Measurements from ENCODE around the gene TAGLN3.
A peak's percentile ranks its signal among the peaks of the same experiment; 100 is the strongest.
"Not testable (repeated sequence)": the region's sequence is repeated elsewhere in the genome, so short reads cannot be mapped to it uniquely, and the experiment has no call there.

Gene TAGLN3

GRCh38 chr3:112007633-112008032, 8.9 kb downstream of the TAGLN3 start:
- no peak for DNase-seq (ENCODE audit: low read depth in 1 of 2, low spot score in 1 of 2)

GRCh38 chr3:112009670-112010069, 10.9 kb downstream of the TAGLN3 start:
- DNase-seq (ENCODE audit: low read depth in 1 of 2, low spot score in 1 of 2): no peak

- no peak for DNase-seq (ENCODE audit: low read depth in 1 of 2, low spot score in 1 of 2)
Measured at GRCh38 chr3:112010636-112011035, 11.9 kb downstream of the TAGLN3 start.

GRCh38 chr3:112011376-112011940, 12.7 kb downstream of the TAGLN3 start:
- no peak for DNase-seq (ENCODE audit: low read depth in 1 of 2, low spot score in 1 of 2)

- DNase-seq (ENCODE audit: low read depth in 1 of 2, low spot score in 1 of 2): no peak
Measured at GRCh38 chr3:112012205-112012992, 13.7 kb downstream of the TAGLN3 start.

DNA sequence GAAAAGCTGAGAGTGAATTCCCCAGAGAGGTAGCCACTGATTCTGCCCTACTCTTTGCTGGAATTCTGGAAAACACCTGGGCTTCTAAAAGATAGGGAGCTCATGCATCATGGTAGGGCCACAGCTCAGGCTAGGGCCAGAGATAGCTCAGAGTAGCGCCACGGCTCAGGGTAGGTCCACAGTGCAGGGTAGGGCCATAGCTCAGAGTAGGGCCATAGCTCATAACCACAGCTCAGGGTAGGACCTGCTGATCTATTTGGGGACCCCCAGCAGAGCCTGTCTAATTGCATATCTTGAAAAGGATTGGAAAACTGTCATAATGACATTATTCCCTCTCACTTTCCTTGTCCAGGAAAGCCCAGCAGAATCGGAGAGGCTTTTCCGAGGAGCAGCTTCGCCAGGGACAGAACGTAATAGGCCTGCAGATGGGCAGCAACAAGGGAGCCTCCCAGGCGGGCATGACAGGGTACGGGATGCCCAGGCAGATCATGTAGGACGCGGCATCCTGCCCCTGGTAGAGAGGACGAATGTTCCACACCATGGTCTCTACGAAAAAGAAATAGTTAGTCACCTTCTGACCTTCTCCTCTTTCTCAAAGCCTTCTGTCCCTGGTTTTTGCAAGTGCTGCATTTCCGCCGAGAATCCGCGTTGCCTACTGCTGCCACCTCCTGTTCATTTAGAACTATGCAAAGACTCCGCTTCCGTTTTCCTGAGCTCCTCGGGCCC, 14.5 kb downstream of the TAGLN3 start:
- peak; percentile 32 to 70 for DNase-seq (ENCODE audit: low read depth in 1 of 2, low spot score in 1 of 2)

GRCh38 chr3:112013784-112014143, 15.0 kb downstream of the TAGLN3 start:
- no peak for DNase-seq (ENCODE audit: low read depth in 1 of 2, low spot score in 1 of 2)

DNA sequence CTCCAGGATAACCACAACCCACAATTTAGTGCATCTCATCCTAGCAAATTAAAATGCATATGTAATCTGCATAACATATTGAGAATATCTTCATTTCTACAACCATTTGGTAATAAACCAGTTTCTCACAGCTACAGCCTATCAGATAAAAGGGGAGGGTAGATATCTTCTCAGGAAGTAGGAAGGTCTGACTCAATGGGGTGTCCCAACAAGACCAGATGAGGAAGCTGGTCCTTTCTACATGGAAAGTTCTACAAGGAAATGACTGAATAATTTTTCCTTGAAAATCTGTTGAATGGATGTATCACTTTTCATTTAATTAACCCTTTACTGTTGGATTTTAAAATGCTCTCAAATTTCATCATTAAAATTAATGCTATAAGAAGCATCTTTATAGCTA, 18.4 kb downstream of the TAGLN3 start:
- no peak for DNase-seq (ENCODE audit: low read depth in 1 of 2, low spot score in 1 of 2)

GRCh38 chr3:112018712-112019111, 20.0 kb downstream of the TAGLN3 start:
- DNase-seq (ENCODE audit: low read depth in 1 of 2, low spot score in 1 of 2): no peak

DNA sequence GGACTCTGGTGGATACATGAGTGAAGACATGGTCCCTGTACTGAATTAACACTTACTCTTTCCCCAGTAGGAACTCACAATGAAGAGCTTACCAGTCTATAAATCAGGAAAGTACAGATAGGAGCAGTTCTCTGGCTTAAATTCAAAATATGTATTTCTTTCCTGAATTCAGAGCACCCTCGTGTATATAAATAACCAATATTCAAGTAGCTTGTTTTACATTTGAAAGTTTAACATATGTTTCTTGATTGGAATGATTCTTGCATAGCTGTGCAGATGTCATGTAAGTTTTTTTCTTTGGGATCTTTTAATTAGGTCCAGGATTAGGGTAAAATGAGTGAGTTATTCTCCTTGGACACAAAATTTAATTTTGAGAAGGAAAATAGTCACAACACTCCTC, 21.0 kb downstream of the TAGLN3 start:
- no peak for DNase-seq (ENCODE audit: low read depth in 1 of 2, low spot score in 1 of 2)

GRCh38 chr3:112020674-112021085, 22.0 kb downstream of the TAGLN3 start:
- no peak for DNase-seq (ENCODE audit: low read depth in 1 of 2, low spot score in 1 of 2)

DNA sequence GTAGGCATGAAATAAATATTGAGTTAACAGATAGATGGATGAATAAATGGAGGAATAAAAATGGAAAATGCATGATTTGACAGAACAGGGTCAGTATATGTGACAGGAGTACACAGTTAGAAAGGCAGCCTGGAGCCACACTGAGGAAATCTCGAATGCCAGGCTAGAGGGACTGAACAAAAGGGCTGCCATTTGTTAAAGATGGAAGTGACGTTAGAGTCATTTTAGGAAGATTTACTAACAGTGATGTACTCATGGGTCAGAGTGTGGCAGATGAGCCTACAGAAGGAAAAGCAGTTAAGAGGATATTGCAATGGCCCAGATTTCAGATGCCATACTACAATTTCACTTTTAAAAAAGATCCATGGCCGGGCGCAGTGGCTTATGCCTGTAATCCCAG, 28.4 kb downstream of the TAGLN3 start:
- DNase-seq (ENCODE audit: low read depth in 1 of 2, low spot score in 1 of 2): no peak

DNA sequence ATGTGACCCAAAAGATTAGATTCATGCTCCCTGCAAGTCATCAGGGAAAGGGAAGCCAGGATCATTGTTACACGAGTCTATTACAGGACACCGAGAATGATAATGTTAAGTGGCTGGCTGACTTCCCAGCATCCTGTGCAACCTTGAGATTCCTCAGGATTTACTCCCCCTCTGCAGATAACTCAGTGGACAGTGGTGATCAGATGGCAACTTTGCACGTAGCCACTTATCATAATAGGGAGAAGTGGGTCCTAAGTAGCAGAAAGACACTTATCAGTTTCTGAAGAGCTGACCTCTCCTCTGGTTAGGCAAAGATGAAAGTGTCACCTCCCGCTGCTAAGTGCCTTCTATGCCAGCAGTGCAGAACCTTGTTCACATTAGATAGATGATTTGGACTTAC, 29.1 kb downstream of the TAGLN3 start:
- no peak for DNase-seq (ENCODE audit: low read depth in 1 of 2, low spot score in 1 of 2)

DNA sequence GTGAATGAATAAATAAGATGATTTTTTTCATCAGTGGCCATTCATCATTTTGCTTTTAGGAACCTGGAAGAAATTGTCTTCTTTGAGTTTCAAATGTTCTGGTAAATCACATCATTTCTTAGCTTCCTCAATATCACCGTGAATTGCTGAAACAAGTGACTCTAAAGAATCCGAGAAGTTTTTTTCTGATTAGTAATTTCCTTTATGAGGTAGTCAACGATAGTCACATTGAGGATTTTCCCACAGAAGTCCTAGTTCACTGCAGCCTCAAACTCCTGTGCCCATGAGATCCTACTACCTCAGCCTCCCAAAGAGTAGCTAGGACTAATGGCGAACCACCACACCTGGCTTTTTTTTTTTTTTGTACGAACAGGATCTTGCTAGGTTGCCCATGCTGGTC, 32.2 kb downstream of the TAGLN3 start:
- DNase-seq (ENCODE audit: low read depth in 1 of 2, low spot score in 1 of 2): no peak

- DNase-seq (ENCODE audit: low read depth in 1 of 2, low spot score in 1 of 2): no peak
Measured at GRCh38 chr3:112032098-112032731, 33.5 kb downstream of the TAGLN3 start.

- no peak for DNase-seq (ENCODE audit: low read depth in 1 of 2, low spot score in 1 of 2)
Measured at GRCh38 chr3:112034436-112034835, 35.7 kb downstream of the TAGLN3 start, which contains the start of gene TMPRSS7. Gene TMPRSS7 (plus strand): TSS chr3:112034736. CDS start chr3:112034846, 110 bp downstream.

DNA sequence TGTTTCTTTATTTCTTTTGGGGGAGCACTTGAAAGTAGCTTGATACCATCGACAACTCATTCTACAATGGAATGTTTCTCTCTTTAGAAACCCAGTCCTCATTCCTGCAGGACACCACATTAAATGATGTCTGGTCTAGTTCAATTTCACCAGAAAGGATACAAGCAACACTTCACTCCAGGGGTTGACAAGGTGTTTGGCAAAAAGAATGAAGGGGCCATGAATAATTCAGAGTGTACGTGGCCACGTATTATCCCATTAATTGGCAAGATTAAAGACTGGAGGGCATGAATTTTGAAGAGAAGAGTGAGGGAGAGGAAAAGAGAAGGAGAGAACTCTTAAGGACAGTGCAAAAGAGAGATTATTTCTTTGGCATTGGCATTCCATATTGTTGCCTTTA, 36.5 kb downstream of the TAGLN3 start:
- DNase-seq (ENCODE audit: low read depth in 1 of 2, low spot score in 1 of 2): no peak

- DNase-seq (ENCODE audit: low read depth in 1 of 2, low spot score in 1 of 2): not testable (repeated sequence)
Measured at GRCh38 chr3:112037194-112037593, 38.5 kb downstream of the TAGLN3 start.

- no peak for DNase-seq (ENCODE audit: low read depth in 1 of 2, low spot score in 1 of 2)
Measured at GRCh38 chr3:112038863-112039262, 40.1 kb downstream of the TAGLN3 start.

- no peak for DNase-seq (ENCODE audit: low read depth in 1 of 2, low spot score in 1 of 2)
Measured at GRCh38 chr3:112041321-112041720, 42.6 kb downstream of the TAGLN3 start.

- DNase-seq (ENCODE audit: low read depth in 1 of 2, low spot score in 1 of 2): no peak
Measured at GRCh38 chr3:112042842-112043280, 44.1 kb downstream of the TAGLN3 start.
